ENCODE measurements around the gene KIAA1958. TPM values are rescaled to one million over a fixed set of nuclear protein-coding genes. Genes with fewer than 3 reads are reported as not detected.

KIAA1958 gene
- total RNA-seq, 3 donors from 2014 or later = 7.4 to 12.7 (median 9.3) TPM

DNA sequence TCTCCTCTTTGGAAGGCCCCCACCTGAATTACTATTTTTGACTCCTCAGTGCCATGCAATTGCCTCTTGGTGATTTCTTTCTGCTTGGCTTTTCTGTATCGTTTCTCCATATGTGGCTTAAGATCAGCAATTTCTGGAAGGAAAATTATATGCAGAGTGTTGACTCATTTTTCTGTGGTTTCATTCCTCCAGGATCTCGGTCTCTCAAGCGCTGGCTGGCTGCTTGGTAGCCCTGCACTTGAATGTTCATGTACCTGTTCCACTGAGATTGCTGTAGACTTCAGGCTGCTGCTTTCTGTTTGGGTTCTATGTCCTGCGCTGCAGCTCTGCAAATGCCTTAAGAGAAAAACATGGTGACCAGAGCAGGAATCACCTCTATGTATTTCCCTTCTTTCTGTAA lies 153.7 kb downstream of the KIAA1958 start:
- Histone ChIP-seq H3K9me3 (peaks cover 10% of the 10 kb centered on the region), H3K36me3 (ENCODE audit: low read depth) (no peaks in the 10 kb centered on the region), H3K4me1 (ENCODE audit: low read depth) (no peaks in the 10 kb centered on the region), H3K4me3 (no peak overlapping the region)
- DNase-seq = no peak
- TF ChIP-seq, protein P1, sequence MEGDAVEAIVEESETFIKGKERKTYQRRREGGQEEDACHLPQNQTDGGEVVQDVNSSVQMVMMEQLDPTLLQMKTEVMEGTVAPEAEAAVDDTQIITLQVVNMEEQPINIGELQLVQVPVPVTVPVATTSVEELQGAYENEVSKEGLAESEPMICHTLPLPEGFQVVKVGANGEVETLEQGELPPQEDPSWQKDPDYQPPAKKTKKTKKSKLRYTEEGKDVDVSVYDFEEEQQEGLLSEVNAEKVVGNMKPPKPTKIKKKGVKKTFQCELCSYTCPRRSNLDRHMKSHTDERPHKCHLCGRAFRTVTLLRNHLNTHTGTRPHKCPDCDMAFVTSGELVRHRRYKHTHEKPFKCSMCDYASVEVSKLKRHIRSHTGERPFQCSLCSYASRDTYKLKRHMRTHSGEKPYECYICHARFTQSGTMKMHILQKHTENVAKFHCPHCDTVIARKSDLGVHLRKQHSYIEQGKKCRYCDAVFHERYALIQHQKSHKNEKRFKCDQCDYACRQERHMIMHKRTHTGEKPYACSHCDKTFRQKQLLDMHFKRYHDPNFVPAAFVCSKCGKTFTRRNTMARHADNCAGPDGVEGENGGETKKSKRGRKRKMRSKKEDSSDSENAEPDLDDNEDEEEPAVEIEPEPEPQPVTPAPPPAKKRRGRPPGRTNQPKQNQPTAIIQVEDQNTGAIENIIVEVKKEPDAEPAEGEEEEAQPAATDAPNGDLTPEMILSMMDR (IDR thresholded peaks at IDR 0.05) = no peak
- no peak for ATAC-seq
- intact Hi-C loops (cut with DNase I, micrococcal nuclease) = no loop called here

DNA sequence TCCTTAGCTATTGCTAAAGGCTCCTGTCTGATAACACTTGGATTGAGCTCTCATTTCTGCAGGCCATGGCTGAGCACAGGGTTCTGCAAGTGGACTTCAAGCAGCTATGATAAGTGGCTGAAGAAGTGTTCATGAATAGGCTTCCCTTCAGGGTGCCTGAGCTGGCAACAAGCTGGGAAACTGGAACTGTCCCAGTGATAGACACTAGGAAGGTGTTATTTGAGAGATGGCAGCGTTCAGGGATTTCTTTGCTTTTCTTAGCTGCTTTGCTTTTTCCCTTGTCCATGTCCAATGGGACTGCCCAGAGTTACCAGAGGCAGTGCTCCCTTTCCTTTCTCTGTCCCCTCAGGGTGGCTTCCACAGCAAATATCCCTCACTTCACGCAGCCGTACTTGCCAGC lies 155.5 kb downstream of the KIAA1958 start:
- no peak for ATAC-seq

DNA sequence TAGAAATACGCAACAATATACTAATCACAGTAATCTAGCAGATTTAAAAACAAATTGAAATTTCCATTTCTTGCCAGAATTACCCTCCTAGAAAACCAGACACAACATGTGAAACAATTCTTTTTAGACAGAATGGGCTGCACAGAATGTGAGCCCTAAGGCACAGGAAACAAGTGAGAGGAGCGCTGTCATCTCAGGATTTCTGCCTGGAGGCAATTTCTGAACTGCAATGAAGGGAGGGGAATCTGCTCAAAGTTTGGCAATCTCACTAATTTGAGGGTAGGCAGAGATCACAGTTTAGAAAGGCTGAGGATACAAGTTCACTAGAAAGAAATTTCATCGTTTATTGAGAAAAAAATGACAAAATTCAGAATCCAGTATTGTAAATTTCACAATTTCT lies 161.0 kb downstream of the KIAA1958 start:
- no peaks in the 10 kb centered on the region for H3K4me1 ChIP-seq (ENCODE audit: low read depth)
- no peaks in the 10 kb centered on the region for H3K36me3 ChIP-seq (ENCODE audit: low read depth)
- ATAC-seq (no peak), DNase-seq (no peak)
- no peak overlapping the region for H3K4me3 ChIP-seq
- intact Hi-C loops (cut with DNase I, micrococcal nuclease) = no loop called here
- peaks cover 14% of the 10 kb centered on the region for H3K9me3 ChIP-seq
- TF ChIP-seq, protein P1 (IDR thresholded peaks at IDR 0.05) = no peak

More for the DNA sequence above, 155.5 kb downstream of the KIAA1958 start:
- Histone ChIP-seq H3K4me1 (ENCODE audit: low read depth) (no peaks in the 10 kb centered on the region), H3K9me3 (peaks cover 10% of the 10 kb centered on the region), H3K36me3 (ENCODE audit: low read depth) (no peaks in the 10 kb centered on the region), H3K4me3 (no peak overlapping the region)
- intact Hi-C loops (cut with DNase I, micrococcal nuclease) = no loop called here
- DNase-seq = no peak
- TF ChIP-seq, protein P1 (IDR thresholded peaks at IDR 0.05) = no peak

- no peak for DNase-seq
- intact Hi-C loops (cut with DNase I, micrococcal nuclease) = no loop called here
- no peak for ATAC-seq
- Histone ChIP-seq H3K9me3 (peaks cover 14% of the 10 kb centered on the region), H3K36me3 (ENCODE audit: low read depth) (no peaks in the 10 kb centered on the region), H3K4me3 (no peak overlapping the region), H3K4me1 (ENCODE audit: low read depth) (no peaks in the 10 kb centered on the region)
- TF ChIP-seq, protein P1 (IDR thresholded peaks at IDR 0.05) = no peak
These were observed 162.0 kb downstream of the KIAA1958 start for GRCh38 chr9:112648624-112649023.

DNA sequence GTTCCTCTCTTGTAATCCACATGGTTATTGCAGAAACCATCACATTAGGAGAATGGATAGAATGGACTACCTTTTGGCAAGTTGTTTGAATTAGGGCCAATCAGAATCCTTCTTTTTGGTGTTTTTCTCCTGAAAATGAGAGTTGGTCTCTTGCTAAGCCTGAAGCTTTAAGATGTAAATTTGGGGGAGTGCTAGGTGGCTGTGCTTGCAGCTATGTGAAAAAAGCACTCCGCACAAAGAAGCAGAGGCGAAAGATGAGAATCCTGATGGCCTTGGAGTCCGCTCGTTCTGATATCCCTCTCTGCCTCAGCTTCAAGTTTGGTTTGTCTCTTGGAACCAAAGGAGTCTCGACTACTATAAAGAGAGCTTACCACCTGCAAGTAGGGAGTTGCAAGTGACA lies 167.7 kb downstream of the KIAA1958 start:
- DNase-seq = no peak
- Histone ChIP-seq H3K4me1 (ENCODE audit: low read depth) (no peaks in the 10 kb centered on the region), H3K36me3 (ENCODE audit: low read depth) (no peaks in the 10 kb centered on the region), H3K9me3 (peaks cover 7% of the 10 kb centered on the region), H3K4me3 (no peak overlapping the region)
- ATAC-seq = no peak
- intact Hi-C loops (cut with DNase I, micrococcal nuclease) = no loop called here
- TF ChIP-seq, protein P1 (IDR thresholded peaks at IDR 0.05) = no peak

GRCh38 chr9:112655668-112656067 lies 169.0 kb downstream of the KIAA1958 start:
- ATAC-seq = no peak
- intact Hi-C loops (cut with DNase I, micrococcal nuclease) = no loop called here

More at GRCh38 chr9:112655668-112656067, 169.0 kb downstream of the KIAA1958 start:
- Histone ChIP-seq H3K36me3 (ENCODE audit: low read depth) (no peaks in the 10 kb centered on the region), H3K4me1 (ENCODE audit: low read depth) (no peaks in the 10 kb centered on the region), H3K4me3 (no peak overlapping the region), H3K9me3 (no peaks in the 10 kb centered on the region)
- no peak for DNase-seq
- TF ChIP-seq, protein P1 (IDR thresholded peaks at IDR 0.05) = no peak
